NCI-H2081 (cell line): ENCODE results near the gene HSPA9.

Experiments used
- DNase-seq, 2 experiments: peaks; one replicate each; lab custom pipeline; 2025; lab: John Stamatoyannopoulos, UW

Gene HSPA9

DNA sequence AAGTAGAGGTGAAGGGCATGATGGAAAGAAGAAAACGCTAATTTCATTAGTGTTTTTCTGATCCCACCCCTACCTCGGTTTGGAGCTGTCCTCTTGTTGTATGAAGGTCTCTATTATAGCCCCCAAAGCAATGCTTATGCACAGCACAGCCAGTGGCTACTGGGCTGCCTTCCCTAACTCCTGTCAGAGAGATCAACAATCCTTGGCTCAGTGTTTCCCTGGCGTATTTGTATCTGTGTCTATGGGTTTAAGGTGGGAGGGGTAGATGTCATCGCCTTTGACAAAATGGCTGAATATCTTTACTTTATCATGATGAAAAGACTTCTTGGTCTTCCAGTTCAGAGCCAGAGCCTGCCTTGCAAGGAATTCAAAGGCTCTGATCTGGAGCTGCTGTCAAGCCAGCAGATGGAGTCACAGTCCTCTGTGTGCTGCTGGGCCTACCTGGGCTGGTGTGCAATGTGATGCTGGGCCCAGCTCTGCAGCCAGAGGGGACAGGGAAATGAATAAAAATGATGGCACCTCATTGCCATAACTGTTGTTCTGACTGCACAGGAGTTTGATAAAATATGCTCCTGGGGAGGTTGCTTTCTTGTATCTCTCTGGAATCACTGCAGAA lies 20.1 kb upstream of the HSPA9 start:
- DNase-seq = no peak

DNA sequence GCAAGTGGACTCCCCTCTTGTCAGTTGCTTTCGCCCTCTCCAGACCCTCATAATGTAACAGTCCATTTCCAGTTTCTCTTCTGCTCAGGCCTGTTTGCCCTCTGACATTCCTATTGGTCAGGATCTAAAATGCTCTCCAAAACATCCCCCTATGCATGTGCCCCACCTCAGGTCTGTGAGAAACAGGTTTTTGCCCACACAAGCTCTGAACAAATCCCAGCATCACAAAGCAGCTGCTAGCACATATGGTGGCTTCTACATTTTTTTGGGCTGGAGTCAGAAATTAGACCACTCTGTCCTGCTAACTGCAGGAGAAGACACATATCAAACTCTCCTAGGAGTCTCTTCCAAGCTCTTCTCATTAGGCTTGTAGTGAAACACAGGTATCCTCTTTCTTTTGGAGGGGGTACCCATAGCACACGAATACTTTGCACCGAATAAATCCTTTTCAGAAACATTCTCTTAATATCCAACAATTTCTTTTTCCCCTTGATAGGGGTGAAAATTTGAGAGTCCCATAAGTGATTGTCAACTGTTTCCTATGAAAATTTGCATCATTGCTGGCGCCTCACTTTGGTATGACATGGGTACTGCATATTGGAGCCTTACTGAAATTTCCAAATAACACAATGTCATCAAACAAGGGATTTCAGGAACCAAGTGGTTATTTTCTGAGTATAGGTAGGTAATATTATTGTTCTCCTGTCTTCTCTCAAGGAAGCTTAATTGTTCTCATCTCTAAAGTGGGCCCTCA lies 19.3 kb upstream of the HSPA9 start:
- no peak for DNase-seq

DNA sequence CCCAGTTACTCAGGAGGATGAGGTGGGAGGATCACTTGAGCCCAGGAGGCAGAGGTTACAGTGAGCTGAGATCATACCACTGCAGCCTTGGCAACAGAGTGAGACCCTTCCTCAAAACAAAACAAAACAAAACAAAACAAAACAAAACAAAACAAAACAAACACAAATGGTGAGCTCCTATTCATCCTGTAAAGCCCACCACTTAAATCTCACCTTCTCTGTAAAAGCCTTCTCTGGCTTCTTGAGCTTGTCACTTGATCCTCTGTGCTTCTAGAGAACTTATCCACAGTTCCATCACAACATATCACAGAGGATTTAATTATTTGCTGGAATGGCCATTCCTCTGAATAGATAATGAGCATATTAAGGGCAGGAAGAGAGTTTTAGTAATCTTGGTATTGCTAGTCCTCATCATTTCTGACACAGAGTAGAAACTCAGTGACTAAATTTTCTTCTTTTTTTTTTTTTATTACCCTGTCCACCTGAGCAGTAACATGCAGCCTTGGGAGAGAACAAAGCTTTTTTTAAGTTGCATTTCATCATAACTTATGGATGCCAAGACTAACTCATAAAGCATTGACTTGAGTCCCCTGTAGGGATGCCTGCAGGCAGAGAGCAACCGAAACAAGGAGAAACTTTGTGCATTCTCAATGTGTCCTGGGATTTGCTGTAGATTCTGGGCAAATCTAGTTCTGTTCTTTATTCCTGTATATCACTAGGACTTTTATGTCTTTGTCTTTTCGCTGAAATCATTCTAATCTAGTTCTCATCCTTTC lies 13.0 kb upstream of the HSPA9 start:
- no peak for DNase-seq

DNA sequence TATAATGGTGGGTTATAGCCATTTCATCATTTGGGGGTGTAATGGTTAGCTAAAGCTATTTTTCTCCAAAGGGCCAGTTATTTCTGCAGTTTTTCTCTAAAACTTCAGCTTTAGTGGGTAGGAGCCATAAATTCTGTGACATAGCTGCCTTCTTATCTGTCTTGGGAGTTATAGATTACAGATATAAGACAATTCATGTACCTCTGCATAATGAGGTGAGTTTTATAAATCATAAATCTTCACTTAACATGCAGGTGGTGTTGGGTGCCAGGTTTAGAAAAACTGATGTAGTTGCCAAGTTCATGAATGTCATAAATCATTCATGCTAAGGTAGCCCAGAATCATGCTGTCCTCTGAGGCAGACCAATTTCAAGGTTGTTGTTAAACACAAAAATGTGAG lies 10.0 kb upstream of the HSPA9 start:
- no peak for DNase-seq

DNA sequence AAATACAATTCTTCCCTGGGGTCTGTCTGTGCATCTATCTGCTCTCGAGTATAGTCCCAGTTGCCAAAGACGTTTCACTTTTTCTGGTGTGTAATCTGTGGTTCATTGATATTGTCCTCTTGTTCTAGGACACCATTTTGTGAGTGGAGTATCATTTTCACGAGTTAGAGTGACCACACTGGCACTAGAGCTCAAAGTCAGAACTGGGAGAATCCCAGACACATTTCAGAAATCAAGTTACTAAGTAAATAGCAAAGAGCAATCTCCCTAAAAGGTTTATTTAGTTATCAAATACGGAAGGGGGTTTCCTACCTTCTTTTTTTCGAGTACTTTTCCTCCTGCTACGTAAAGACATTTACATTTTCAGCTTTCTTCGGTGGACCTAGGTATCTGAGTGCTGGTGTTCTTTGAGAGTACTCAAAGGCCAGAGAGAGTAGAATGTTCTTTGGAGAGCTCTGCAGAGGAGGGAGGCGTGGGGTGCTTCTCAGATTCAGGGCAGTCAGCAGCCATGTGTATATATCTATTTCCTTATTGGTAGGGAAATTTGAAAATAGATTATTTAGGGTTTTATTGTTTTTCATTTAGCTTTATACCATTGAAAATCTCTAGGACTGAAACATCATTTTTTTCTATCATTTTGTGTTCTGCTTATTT lies 8.9 kb upstream of the HSPA9 start:
- no peak for DNase-seq

DNA sequence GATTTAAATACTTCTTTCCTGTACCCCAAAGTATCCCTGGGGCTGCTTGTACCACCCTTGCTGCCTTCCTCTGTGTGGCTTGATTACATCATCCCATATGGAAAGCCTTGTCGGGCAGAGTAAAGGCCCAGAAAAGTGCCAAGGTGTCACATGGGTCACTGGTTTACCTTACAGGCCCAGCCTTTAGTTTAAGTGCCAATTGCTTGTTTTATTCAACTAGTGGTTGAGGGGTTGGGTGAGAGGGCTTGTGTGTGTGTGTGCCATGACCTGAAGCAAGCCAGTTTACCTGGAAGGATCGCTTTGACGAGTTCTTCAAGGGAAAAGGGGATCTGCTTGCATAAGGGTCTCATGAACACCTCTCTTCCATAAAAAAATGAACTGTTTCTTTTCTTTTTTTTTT lies 7.8 kb upstream of the HSPA9 start:
- no peak for DNase-seq

DNA sequence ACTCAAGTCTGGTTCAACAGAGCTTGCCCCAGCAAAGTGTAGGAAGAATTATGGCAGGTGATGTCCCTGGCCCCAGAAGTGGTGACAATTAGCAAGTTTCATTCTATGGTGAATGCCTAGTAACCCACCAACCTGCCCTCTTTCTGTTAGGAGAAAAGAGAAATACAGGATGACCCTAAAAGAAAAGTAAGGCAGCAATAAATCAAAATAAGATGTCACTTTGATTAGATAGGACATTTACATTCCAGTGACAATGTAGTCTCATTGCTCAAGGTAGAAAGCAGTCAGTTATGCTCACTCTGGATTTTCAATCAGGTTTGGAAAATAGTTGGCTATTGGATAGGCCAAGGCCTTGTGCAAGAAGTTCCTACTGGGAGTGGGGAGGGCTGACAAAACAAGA lies 5.6 kb upstream of the HSPA9 start:
- DNase-seq = no peak

DNA sequence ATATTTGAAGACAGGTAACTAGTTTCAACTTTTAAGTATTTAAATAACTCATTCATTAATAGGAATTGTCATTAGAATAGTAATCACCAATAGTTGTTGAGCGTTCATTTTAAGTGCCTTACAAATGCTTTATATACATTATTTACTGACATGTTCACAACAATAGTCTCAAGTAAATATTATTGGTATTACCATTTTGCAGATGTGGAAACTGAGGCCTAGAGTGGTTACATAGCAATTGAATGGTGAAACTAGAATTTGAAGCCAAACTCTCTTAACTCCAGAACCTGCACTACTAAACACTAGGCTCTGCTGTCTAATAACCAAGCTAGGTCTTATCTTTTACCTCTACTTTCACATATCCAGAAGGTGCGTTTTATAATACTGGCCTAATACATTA lies 4.8 kb upstream of the HSPA9 start:
- no peak for DNase-seq

DNA sequence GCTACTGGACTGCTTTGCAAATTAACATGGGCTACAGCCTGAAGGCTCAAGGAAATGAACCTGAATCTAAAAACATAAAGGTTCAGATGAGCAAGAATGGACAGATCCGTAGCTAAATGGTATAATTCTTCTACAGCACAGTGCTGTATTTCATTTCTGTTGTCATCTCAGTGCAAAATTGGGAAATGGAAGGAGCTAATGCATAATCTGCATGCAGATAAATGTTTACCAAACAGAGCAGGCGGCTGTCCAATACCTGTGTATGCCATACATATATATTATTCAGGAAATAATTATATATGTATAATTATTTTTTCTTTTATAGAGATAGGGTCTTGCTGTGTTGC lies 4.3 kb upstream of the HSPA9 start:
- DNase-seq = no peak

DNA sequence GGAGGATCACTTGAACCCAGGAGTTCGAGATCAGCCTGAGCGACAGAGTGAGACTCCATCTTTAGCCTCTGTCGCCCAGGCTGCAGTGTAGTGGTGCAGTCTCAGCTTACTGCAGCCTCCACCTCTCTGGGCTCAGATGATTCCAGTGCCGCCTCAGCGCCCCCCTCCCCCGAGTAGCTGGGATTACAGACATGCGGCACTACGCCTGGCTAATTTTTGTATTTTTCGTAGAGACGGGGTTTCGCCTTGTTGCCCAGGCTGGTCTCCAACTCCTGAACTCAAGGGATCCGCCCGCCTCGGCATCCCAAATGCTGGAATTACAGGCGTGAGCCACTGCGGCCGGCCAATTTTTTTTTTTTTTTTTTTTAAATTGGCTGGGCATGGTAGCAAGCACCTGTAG lies 2.3 kb upstream of the HSPA9 start:
- DNase-seq = no peak

DNA sequence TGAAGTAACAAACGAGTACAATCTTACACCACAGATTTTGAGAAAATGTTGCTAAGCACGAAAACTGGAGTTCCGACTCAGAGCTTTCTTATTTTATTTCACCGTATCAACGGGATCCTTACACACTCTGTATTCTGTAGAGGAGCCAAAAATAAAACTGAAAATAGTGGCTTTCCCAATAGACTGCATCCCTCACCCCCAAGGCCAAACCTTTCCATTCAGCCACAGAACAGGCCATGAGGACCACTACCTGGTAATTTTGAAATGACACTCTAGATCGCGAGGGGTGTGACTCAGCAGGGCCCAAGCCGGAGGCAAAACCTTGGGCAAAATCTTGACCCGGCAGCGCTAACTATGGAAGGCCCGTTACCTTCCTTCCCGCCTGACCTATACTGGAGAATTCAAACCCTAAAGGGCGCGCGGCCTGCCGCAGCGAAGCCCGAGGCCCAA lies 432 bp downstream of the HSPA9 start:
- no peak for DNase-seq

DNA sequence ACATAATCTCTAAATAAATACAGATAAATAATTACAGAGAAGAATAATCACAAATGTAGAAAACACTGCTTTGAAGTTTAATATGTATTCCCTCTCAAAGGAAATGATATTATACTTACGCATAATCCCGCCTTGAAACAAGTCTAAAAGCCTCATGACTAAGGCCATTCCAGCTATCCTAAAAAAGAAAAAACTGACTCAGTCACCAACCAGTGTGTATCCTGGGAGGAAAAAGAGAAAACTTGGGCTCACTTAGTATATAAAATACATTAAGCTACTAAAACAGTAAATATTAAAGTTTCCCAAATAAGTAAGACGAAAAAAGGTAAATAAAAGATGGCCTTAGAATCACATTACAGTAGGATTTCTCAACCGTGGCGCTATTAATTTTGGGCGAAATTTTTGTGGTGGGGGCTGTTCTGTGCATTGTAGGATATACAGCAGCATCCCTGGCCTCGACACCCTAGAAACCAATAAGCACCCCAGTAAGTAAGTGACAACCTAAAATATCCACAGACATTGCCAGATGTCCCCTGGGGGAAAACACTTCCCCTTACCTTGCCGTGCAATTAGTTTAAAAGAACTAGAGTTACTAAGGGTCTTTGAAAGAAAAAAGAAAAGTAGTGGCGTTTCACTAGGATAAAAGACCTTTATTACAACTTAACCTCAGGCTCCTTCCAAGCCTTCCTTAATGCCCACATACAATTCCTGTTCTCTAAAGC lies 1.1 kb downstream of the HSPA9 start:
- DNase-seq = no peak

DNA sequence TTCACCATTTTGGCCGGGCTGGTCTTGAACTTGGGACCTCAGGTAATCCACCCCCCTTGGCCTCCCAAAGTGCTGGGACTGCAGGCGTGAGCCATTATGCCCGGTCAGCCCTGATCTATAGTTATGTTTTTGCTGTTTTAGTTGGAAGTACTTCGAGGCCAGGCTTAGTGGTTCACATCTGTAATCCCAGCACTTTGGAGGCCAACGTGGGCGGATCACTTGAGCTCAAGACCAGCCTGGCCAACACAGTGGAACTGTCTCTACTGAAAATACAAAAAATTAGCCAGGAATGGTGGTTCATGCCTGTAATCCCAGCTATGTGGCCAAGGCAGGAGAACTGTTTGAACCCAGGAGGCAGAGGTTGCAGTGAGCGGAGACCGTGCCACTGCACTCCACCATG lies 2.0 kb downstream of the HSPA9 start:
- no peak for DNase-seq

DNA sequence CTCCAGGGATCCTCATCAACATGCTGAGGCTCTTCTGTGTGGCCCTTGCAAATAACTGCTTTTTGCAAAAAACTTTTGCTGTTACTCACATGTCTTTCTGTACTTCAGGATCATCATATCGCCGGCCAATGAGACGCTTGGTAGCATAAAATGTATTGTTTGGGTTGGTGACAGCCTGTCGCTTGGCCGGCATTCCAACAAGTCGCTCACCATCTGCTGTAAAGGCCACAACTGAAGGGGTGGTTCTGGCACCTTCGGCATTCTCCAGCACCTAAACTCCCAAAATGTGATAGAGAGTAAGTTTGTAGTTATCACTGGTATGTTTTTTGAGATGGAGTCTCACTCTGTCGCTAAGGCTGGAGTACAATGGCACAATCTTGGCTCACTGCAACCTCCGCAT lies 4.3 kb downstream of the HSPA9 start:
- no peak for DNase-seq

DNA sequence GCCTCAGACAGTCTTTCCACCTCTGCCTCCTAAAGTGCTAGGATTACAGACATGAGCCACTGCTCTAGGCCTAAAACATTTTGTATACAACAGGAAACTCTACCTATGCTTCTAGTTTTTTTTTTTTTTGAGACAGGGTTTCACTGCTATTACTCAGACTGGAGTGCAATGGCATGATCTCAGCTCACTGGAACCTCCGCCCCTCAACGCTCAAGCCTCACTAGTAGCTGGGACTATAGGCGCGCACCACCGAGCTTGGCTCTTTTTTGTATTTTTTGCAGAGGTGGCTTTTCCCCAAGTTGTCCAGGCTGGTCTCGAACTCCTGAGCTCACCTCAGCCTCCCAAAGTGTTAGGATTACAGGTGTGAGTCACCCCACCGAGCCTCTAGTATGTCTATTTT lies 5.4 kb downstream of the HSPA9 start:
- no peak for DNase-seq

DNA sequence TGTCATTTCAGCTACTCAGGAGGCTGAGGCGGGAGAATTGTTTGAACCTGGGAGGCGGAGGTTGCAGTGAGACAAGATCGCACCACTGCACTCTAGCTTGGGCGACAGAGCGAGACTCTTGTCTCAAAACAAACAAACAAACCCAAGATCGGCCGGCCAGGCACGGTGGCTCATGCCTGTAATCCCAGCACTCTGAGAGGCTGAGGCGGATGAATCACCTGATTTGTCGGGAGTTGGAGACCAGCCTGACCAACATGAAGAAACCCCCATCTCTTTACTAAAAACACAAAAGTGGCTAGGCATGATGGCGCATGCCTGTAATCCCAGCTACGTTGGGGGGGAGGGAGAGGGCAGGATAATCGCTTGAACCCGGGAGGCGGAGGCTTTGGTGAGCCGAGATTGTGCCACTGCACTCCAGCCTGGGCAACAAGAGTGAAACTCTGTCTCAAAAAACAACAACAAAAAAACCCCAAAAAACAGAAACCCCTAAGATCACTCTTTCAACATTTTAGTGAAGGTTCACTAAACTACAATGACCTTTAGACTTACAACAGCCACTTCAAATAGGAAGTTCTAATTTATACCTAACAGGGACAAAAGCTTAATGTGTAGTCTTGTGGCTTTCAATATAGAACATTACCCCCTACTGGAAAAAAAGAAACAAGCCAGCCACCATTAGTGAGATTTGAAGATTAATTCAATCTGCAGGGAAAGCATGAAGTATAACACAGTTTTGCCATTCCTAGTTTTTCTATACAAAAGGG lies 7.0 kb downstream of the HSPA9 start:
- no peak for DNase-seq

DNA sequence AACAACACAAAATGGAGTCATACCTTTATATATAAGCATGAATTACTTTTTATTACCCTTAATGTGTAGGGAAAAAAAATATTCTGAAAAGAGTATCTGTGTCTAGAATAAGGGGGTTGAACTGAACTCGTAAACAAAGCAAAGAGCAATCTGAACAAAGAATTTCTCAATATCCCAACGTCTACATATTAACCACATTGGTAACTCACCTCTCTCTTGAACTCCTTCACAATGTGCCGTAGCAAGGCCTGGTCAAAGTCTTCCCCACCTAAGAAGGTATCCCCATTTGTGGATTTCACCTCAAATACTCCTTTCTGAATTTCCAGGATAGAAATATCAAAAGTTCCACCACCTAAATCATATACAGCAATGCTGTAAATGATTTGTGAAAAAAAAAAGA lies 8.4 kb downstream of the HSPA9 start:
- DNase-seq = no peak

DNA sequence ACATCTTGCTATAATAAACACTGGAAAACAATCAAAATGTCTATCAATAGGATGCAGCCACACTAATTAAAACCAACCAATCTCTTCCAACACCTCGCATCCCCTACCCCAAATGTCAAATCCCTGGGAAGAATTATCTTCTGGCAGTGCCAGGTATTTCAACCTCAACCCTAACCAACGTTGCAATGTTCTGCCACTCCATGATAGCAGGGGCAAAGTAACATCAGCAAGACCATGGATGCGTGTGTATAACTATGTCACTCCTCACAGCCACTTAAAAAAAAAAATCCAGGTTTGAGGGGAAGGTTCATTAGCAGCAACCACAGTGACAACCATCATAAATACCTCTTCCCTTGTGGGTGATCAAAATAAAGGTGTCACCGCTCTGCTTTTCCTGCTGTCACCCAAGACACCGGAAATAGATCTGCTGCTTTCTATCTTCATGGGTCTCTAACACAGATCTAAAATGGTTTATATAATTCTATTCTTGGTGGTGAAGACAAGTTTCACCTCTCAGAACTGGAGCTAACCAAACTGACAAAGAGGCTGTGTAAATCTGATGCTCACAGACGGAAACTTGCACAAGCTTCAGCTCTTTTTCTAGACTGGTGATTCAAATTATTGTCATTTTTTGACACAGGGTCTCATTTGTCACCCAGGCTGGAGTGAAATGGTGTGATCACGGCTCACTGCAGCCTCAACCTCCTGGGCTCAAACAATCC lies 9.9 kb downstream of the HSPA9 start:
- no peak for DNase-seq

DNA sequence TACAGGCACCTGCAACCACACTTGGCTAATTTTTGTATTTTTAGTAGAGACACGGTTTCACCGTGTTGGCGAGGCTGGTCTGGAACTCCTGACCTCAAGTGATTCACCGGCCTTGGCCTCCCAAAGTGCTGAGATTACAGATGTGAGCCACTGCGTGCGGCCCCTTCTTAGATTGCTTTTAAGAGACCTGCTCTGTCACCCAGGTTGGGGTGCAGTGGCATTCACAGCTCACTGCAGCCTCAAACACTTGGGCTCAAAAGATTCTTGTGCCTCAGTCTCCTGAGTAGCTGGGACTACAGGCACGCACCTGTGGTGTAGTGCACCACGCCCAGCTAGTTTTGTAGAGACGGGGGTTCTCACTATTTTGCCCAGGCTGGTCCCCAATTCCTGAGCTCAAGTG lies 11.0 kb downstream of the HSPA9 start:
- DNase-seq = no peak

DNA sequence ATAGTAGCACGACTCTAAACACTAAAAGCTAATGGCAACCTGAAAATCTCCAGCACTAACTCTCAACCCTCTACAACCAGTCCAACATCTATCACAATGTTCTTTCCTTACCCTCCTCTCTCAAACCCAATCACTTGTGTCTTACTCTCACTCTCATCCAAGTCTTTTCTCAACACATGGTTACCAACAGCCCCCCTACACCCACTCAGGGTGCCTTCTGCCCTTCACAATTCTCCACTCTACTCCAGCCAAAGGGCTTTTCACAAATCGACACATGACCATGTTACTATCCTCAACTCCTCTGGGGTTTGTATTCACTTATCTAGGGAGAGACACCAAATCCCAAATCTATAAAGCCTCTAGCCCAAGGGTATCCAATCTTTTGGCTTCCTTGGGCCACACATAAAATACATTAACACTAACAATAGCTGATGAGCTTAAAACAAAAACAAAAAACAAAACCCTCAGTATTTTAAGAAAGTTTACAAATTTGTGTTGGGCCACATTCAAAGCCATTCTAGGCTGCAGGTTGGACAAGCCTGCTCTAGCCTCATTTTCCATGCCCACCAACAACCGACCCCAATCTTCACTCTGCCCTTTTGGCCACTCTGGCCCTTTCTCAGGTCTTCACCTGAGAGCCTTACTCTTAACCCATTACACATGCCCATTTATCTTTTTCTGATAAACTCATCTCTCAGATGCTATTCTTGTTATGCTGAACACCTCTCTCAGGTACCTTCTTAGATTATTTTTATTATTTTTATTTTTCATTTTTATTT lies 11.7 kb downstream of the HSPA9 start:
- no peak for DNase-seq
